GM21619 (cell line): ENCODE data around the gene EMX2.

Source experiments
- ATAC-seq: cut with Tn5 transposase; IDR thresholded peaks from one replicate; pipeline ENCODE4 v1.9.1; 2021; ENCODE audit not compliant: unreplicated experiment

Gene EMX2

DNA sequence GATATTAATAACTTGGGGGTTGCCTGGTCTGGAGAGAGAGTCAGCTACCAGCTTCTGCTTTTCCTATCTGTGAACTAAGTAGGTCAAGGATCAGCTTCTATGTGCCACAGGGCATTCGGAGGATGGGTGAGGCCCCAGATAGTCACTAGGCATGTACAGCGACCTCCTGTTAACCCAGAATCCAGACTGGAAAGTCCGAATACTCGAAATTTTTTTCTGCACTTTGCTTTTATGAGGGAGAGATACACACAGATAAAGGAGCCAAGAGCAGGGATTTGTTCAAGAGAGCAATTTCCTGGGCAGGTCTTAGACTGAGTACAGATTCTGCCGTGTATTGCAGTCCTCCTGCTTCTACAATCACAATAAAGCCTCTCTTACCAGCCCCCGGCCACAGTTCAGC, 54.2 kb downstream of the EMX2 start:
- no peak for ATAC-seq

- no peak for ATAC-seq
These were observed 54.7 kb downstream of the EMX2 start for GRCh38 chr10:117597216-117597615.
